ENCODE data around the gene TMEM72. TPM values are rescaled to one million over a fixed set of nuclear protein-coding genes. Genes with fewer than 3 reads are reported as not detected.

The TMEM72 gene
- polyA plus RNA-seq, 1 donor from 2014 or later = 1.4 TPM

- Histone ChIP-seq H3K27me3 (ENCODE audit: insufficient read depth, low read depth, low read length) (no peaks in the 10 kb centered on the region), H3K4me2 (ENCODE audit: low read length) (no peak overlapping the region), H4K20me1 (ENCODE audit: insufficient read depth) (no peaks in the 10 kb centered on the region), H3K9ac (ENCODE audit: low read length) (no peak overlapping the region), H3K9me2 (ENCODE audit: insufficient read depth, low read length) (no peaks in the 10 kb centered on the region), H3K27ac (ENCODE audit: low read length) (no peak overlapping the region), H3K36me3 (ENCODE audit: insufficient read depth, low read length) (no peaks in the 10 kb centered on the region), H3K9me3 (ENCODE audit: low read length) (no peaks in the 10 kb centered on the region), H3F3A (ENCODE audit: insufficient read depth, low read length, poor library complexity, severe bottlenecking) (no peaks in the 10 kb centered on the region), H3K4me3 (ENCODE audit: low read length) (no peak overlapping the region), H3K79me2 (replicated peaks; ENCODE audit: insufficient read depth, low read length) (no peaks in the 10 kb centered on the region), H2AFZ (ENCODE audit: low read depth, low read length) (no peak overlapping the region)
- no peak for TF ChIP-seq SMC3 (conservative IDR thresholded peaks at IDR 0.05; ENCODE audit: poor library complexity)
- no peak for TF ChIP-seq MXI1 (conservative IDR thresholded peaks at IDR 0.05; ENCODE audit: poor library complexity, severe bottlenecking)
- no peak for TF ChIP-seq CTCF (IDR thresholded peaks at IDR 0.05; ENCODE audit: poor library complexity, severe bottlenecking)
- no peak for TF ChIP-seq EZH2 (IDR thresholded peaks at IDR 0.05; ENCODE audit: borderline replicate concordance, insufficient read depth, low read length, poor library complexity, severe bottlenecking)
- TF ChIP-seq RAD21 (conservative IDR thresholded peaks at IDR 0.05) = no peak
- TF ChIP-seq POLR2AphosphoS5 (IDR thresholded peaks at IDR 0.05) = no peak
- no peak for TF ChIP-seq REST (IDR thresholded peaks at IDR 0.05; ENCODE audit: borderline replicate concordance)
- TF ChIP-seq TAF1 (IDR thresholded peaks at IDR 0.05; ENCODE audit: low read depth) = no peak
- TF ChIP-seq EP300 (conservative IDR thresholded peaks at IDR 0.05; ENCODE audit: poor library complexity, severe bottlenecking) = no peak
Measured at GRCh38 chr10:44899450-44900080, 11.6 kb upstream of the TMEM72 start.

- Histone ChIP-seq H3K4me3 (ENCODE audit: low read length) (no peak overlapping the region), H3K9me2 (ENCODE audit: insufficient read depth, low read length) (no peaks in the 10 kb centered on the region), H3K9ac (ENCODE audit: low read length) (no peak overlapping the region), H2AFZ (ENCODE audit: low read depth, low read length) (no peak overlapping the region), H3K27ac (ENCODE audit: low read length) (no peak overlapping the region), H3K4me2 (ENCODE audit: low read length) (no peak overlapping the region), H3F3A (ENCODE audit: insufficient read depth, low read length, poor library complexity, severe bottlenecking) (no peaks in the 10 kb centered on the region), H3K9me3 (ENCODE audit: low read length) (no peaks in the 10 kb centered on the region), H3K79me2 (replicated peaks; ENCODE audit: insufficient read depth, low read length) (no peaks in the 10 kb centered on the region), H3K36me3 (ENCODE audit: insufficient read depth, low read length) (no peaks in the 10 kb centered on the region), H4K20me1 (ENCODE audit: insufficient read depth) (no peaks in the 10 kb centered on the region), H3K27me3 (ENCODE audit: insufficient read depth, low read depth, low read length) (no peaks in the 10 kb centered on the region)
- TF ChIP-seq MXI1 (conservative IDR thresholded peaks at IDR 0.05; ENCODE audit: poor library complexity, severe bottlenecking) (no peak), CTCF (IDR thresholded peaks at IDR 0.05; ENCODE audit: poor library complexity, severe bottlenecking) (no peak), EZH2 (IDR thresholded peaks at IDR 0.05; ENCODE audit: borderline replicate concordance, insufficient read depth, low read length, poor library complexity, severe bottlenecking) (no peak), REST (IDR thresholded peaks at IDR 0.05; ENCODE audit: borderline replicate concordance) (no peak), POLR2AphosphoS5 (IDR thresholded peaks at IDR 0.05) (no peak), RAD21 (conservative IDR thresholded peaks at IDR 0.05) (no peak), SMC3 (conservative IDR thresholded peaks at IDR 0.05; ENCODE audit: poor library complexity) (no peak)
Measured at GRCh38 chr10:44902941-44903545, 8.1 kb upstream of the TMEM72 start.

Measured in neural cell (in vitro differentiated cells).